Natural killer cell treated with Interleukin-12 subunit alpha and Interleukin-12 subunit beta and Interleukin-15 and Interleukin-18, amount 100 ng/mL, for 72 hours (primary cell): ENCODE results near the gene RMDN2. TPM values are rescaled to one million over a fixed set of nuclear protein-coding genes. Genes with fewer than 3 reads are reported as not detected.
A peak's percentile ranks its signal among the peaks of the same experiment; 100 is the strongest.
"Not testable (repeated sequence)": the region's sequence is repeated elsewhere in the genome, so short reads cannot be mapped to it uniquely, and the experiment has no call there.

ENCODE experiments used
- ATAC-seq, 2 donors: fragments of 150-1000 bp; cut with Tn5 transposase in 1 of 2; sonication (Bioruptor Pico), chemical (Tn5 transposase) in 1 of 2; 2 replicates each; pipeline ENCODE4 v1.10.0; 2021
- DNase-seq: peaks from one replicate; pipeline ENCODE4 v3.0.0; 2022; ENCODE audit warnings: low spot score
- H3K27ac Mint-ChIP-seq, 2 donors: 1 replicate in 1 of 2; 2 replicates in 1 of 2; pipeline ENCODE4 v1.8.0; 2022; ENCODE audit warnings: mixed read lengths in 2 of 2, mild to moderate bottlenecking in 1 of 2, moderate library complexity in 1 of 2
- H3K27me3 Mint-ChIP-seq, 2 donors: 1 replicate in 1 of 2; 2 replicates in 1 of 2; pipeline ENCODE4 v1.8.0; 2022; ENCODE audit warnings: mixed read lengths in 2 of 2
- H3K36me3 Mint-ChIP-seq: one replicate; pipeline ENCODE4 v1.8.0; 2022; ENCODE audit warnings: mixed read lengths
- H3K4me1 Mint-ChIP-seq, 2 donors: 1 replicate in 1 of 2; 2 replicates in 1 of 2; pipeline ENCODE4 v1.8.0; 2022; ENCODE audit warnings: low read depth in 2 of 2, mixed read lengths in 2 of 2, mild to moderate bottlenecking in 1 of 2
- H3K4me3 Mint-ChIP-seq: one replicate; pipeline ENCODE4 v1.8.0; 2022; ENCODE audit warnings: mixed read lengths
- H3K9me3 Mint-ChIP-seq: 2 replicates; pipeline ENCODE4 v1.8.0; 2022; ENCODE audit warnings: mixed read lengths
- total RNA-seq, 2 donors: library from RNA; stranded (reverse); gene quantifications; one replicate each; pipeline ENCODE4 v1.2.3, GENCODE V29; 2022

The RMDN2 gene
- total RNA-seq, 2 donors from 2014 or later = 3.2 to 5.5 TPM

DNA sequence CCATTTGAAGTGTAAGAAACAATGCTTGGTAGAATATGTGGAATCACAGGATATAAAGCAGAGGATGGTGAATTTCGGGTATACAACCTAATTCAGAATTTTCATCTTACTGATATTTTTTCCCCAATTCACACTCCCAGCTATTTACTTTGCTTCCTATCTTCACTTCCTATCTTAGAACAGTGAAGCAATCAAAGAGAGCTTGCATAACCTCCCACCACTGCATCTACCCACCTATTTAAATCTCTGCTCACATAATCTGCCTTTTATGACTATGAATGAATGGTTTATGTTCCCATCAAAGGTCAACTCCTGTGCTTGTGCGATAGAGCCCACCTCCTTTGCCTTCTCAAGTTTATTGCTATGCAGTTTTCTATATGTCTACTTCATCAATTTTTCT, 3.3 kb downstream of the RMDN2 start:
- Mint-ChIP-seq H3K36me3 (peaks cover 6% of the 10 kb centered on the region), H3K4me1 (peaks cover 9 to 12% of the 10 kb centered on the region in 2 donors), H3K27me3 (no peaks in the 10 kb centered on the region), H3K4me3 (no peak overlapping the region), H3K27ac (no peak overlapping the region), H3K9me3 (no peaks in the 10 kb centered on the region)
- no peak for ATAC-seq
- DNase-seq = no peak

DNA sequence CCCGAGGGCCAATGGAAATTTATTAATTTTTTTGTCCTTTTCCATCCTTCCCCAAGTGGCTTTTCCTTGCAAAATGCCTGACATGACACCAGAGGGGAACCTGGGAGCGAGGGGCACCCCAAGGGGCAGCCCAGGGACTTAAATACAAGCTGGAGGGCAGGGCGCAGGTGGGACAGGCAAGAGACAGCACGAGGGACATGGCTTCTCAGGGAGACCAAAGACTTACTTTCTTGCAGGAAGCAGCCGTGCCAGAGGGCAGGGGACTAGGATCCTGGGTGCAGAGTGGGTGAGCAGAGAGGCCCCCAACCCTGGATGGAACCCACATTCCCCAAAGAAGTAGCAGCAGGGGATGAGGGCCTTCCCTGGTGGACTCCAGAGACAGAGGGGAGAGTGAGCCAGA, 5.3 kb downstream of the RMDN2 start:
- not testable (repeated sequence) for H3K9me3 Mint-ChIP-seq, DNase-seq, H3K36me3 Mint-ChIP-seq, H3K27me3 Mint-ChIP-seq, H3K4me3 Mint-ChIP-seq, H3K27ac Mint-ChIP-seq, ATAC-seq
- H3K4me1 Mint-ChIP-seq = peaks cover 7 to 12% of the 10 kb centered on the region in 2 donors

DNA sequence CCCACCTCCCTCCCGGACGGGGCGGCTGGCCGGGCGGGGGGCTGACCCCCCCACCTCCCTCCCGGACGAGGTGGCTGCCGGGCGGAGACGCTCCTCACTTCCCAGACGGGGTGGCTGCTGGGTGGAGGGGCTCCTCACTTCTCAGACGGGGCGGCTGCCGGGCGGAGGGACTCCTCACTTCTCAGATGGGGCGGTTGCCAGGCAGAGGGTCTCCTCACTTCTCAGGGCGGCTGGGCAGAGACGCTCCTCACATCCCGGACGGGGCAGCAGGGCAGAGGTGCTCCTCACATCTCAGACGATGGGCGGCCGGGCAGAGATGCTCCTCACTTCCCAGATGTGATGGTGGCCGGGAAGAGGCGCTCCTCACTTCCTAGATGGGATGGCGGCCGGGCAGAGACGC, 7.8 kb downstream of the RMDN2 start:
- DNase-seq, ATAC-seq, H3K4me3 Mint-ChIP-seq, H3K36me3 Mint-ChIP-seq, H3K27ac Mint-ChIP-seq, H3K27me3 Mint-ChIP-seq, H3K9me3 Mint-ChIP-seq: not testable (repeated sequence)
- H3K4me1 Mint-ChIP-seq = peaks cover 25 to 26% of the 10 kb centered on the region in 2 donors

DNA sequence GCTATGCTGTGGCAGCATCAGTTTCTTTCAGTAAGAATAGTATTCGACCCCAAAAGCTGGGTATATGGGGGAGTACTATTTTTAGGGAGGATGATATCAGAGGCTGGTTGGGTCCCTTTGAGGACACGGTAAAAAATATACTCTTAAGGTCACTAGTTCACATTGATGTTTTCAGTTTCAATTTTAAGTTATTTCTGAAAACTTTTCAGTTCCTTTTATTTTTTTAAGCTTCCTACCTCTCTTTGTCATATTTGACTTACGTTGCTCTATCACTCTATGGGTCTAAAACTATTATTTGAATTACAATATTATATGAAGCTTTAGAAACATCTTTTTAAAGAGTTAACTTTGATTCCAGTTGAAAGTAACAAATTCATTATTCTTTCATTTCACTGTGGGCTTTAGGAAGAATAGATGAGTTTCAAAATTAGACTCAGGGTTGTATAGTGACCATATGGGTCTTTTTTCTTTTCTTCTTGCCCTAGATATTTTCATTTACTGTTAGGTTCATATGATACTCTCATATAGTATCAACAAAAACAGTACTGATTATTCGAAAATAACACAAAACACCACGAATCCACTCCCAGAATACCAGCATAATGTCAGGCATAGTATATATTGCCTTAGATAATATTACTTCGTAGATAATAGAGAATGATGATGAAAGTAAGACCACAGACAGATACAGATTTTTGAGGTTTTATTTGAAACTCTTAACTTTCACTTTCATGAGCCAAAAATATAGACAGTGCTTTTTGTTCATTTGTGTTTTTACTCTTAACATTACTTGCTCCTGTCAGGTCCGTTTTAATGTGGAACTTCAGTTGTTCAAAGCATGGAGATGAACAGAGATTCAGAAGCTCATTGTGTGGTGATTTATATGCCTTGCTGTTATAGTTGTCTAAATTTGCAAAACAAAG, 9.8 kb downstream of the RMDN2 start:
- H3K27ac Mint-ChIP-seq = peak overlapping the region in 1 of 2 donors; percentile 50
- ATAC-seq (no peak), DNase-seq (no peak)
- no peaks in the 10 kb centered on the region for H3K27me3 Mint-ChIP-seq
- peak overlapping the region; percentile 58 for H3K4me3 Mint-ChIP-seq
- H3K4me1 Mint-ChIP-seq = peaks cover 25 to 26% of the 10 kb centered on the region in 2 donors
- H3K9me3 Mint-ChIP-seq = peaks cover 11% of the 10 kb centered on the region
- peaks cover 23% of the 10 kb centered on the region for H3K36me3 Mint-ChIP-seq

DNA sequence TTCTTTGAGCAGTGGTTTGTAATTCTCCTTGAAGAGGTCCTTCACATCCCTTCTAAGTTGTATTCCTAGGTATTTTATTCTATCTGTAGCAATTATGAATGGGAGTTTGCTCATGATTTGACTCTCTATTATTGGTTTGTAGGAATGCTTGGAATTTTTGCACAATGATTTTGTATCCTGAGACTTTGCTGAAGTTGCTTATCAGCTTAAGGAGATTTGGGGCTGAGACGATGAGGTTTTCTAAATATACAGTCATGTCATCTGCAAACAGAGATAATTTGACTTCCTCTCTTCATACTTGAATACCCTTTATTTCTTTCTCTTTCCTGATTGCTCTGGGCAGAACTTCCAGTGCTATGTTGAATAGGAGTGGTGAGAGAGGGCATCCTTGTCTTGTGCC, 12.5 kb downstream of the RMDN2 start:
- not testable (repeated sequence) for DNase-seq, H3K4me3 Mint-ChIP-seq, H3K27me3 Mint-ChIP-seq, ATAC-seq, H3K27ac Mint-ChIP-seq
- Mint-ChIP-seq H3K9me3 (peaks cover 11% of the 10 kb centered on the region), H3K4me1 (peaks cover 28 to 31% of the 10 kb centered on the region in 2 donors), H3K36me3 (peaks cover 26% of the 10 kb centered on the region)

DNA sequence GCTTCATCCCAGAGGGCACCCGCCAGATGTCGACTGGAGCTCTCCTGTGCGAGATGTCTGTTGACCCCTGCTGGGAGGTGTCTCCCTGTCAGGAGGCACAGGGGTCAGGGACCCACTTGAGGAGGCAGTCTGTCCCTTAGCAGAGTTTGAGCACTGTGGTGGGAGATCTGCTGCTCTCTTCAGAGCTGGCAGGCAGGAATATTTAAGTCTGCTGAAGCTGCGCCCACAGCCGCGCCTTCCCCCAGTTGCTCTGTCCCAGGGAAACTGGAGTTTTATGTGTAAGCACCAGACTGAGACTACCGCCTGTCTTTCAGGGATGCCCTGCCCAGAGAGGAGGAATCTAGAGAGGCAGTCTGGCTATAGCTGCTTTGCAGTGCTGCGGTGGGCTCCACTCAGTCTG, 16.2 kb downstream of the RMDN2 start:
- not testable (repeated sequence) for H3K27me3 Mint-ChIP-seq, ATAC-seq, H3K4me3 Mint-ChIP-seq, H3K27ac Mint-ChIP-seq, DNase-seq
- Mint-ChIP-seq H3K36me3 (peaks cover 26% of the 10 kb centered on the region), H3K4me1 (peaks cover 14 to 15% of the 10 kb centered on the region in 2 donors), H3K9me3 (peaks cover 11% of the 10 kb centered on the region)

DNA sequence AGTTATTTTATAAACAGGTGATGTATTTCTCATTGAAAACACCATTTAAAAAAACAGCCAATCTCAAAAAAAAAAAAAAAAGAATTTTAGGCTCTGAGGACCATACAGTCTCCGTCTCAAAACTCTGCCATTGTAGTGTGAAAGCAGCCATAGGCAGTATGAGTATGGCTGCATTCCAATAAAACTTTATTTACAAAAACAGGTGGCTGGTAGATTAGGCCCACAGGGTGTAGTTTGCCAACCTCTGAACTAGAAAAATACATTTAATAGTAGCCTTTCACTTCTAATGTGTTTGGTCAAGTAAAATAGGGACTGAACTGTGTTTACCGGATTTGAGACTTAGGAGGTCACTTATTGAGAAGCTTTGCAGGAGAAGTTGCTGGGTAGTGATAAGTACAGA, 19.2 kb downstream of the RMDN2 start:
- DNase-seq (no peak), ATAC-seq (no peak)

DNA sequence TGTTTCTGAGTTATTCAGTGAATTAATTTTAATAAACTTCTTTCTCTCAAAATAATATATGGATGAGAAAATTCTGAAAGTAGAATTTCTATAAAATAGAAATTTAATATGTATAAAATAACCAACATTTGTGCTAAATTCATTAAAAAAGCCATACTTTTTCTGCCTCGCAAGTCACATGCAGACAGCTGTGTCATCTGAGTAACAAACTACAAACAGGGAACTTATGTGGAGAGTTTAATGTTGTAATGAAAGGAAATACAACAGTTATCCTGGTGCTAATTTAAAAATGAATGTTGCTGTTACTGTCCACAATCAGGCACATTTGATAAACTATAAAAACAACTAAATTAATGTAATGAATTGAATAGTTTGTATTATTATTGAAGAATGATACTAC, 22.2 kb downstream of the RMDN2 start:
- peaks cover 4% of the 10 kb centered on the region for H3K36me3 Mint-ChIP-seq
- no peaks in the 10 kb centered on the region for H3K27me3 Mint-ChIP-seq
- no peak for DNase-seq
- H3K27ac Mint-ChIP-seq = no peak overlapping the region
- peaks cover 0 to 7% of the 10 kb centered on the region in 2 donors for H3K4me1 Mint-ChIP-seq
- no peak overlapping the region for H3K4me3 Mint-ChIP-seq
- no peaks in the 10 kb centered on the region for H3K9me3 Mint-ChIP-seq
- no peak for ATAC-seq

More for the DNA sequence above, 19.2 kb downstream of the RMDN2 start:
- Mint-ChIP-seq H3K27ac (no peak overlapping the region), H3K27me3 (no peaks in the 10 kb centered on the region), H3K36me3 (peaks cover 14% of the 10 kb centered on the region), H3K4me3 (no peak overlapping the region), H3K9me3 (peaks cover 4% of the 10 kb centered on the region), H3K4me1 (peaks cover 5 to 13% of the 10 kb centered on the region in 2 donors)

DNA sequence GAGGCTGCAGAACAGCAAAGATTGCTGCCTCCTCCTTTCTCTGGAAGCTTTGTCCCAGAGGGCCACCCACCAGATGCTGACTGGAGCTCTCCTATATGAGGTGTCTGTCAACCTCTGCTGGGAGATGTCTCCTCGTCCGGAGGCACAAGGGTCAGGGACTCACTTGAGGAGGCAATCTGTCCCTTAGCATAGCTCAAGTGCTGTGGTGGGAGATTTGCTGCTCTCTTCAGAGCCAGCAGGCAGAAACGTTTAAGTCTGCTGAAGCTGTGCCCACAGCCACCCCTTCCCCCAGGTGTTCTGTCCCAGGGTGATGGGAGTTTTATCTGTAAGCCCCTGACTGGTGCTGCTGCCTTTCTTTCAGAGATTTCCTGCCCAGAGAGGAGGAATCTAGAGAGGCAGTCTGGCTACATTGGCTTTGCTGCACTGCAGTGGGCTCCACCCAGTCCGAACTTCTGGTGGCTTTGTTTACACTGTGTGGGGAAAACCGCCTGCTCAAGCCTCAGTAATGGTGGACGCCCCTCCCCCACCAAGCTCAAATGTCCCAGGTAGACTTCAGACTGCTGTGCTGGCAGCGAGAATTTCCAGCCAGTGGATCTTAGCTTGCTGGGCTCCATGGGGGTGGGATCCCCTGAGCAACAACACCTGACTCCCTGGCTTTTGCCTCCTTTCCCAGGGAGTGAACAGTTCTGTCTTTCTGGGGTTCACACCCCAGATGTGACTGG, 37.1 kb downstream of the RMDN2 start:
- H3K27ac Mint-ChIP-seq, H3K4me3 Mint-ChIP-seq, H3K9me3 Mint-ChIP-seq, ATAC-seq, H3K4me1 Mint-ChIP-seq, DNase-seq, H3K27me3 Mint-ChIP-seq: not testable (repeated sequence)
- peaks cover 24% of the 10 kb centered on the region for H3K36me3 Mint-ChIP-seq

DNA sequence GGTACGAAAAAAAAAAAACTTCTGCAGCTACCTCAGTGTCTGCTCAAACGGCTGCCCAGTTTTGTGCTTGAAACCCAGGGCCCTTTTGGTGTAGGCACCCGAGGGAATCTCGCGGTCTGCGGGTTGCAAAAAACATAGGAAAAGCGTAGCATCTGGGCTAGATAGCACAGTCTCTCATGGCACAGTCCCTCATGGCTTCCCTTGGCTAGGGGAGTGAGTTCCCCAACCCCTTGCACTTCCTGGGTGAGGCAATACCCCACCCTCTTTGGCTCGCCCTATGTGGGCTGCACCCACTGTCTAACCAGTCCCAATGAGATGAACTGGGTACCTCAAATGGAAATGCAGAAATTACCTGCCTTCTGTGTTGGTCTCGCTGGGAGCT, 37.6 kb downstream of the RMDN2 start:
- H3K36me3 Mint-ChIP-seq = peaks cover 24% of the 10 kb centered on the region
- not testable (repeated sequence) for ATAC-seq, H3K9me3 Mint-ChIP-seq, H3K27me3 Mint-ChIP-seq, DNase-seq, H3K4me3 Mint-ChIP-seq, H3K27ac Mint-ChIP-seq, H3K4me1 Mint-ChIP-seq

DNA sequence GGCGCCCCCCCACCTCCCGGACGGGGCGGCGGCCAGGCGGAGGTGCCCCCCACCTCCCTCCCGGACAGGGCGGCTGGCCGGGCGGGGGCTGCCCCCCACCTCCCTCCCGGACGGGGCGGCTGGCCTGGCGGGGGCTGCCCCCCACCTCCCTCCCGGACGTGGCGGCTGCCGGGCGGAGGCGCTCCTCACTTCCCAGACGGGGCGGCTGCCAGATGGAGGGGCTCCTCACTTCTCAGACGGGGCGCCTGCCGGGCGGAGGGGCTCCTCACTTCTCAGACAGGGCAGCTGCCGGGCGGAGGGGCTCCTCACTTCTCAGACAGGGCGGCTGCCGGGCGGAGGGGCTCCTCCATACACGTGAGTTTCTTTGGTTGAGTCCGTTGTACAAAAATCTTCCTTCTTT, 38.8 kb downstream of the RMDN2 start:
- not testable (repeated sequence) for H3K9me3 Mint-ChIP-seq, H3K27ac Mint-ChIP-seq, DNase-seq, H3K27me3 Mint-ChIP-seq, ATAC-seq, H3K4me3 Mint-ChIP-seq, H3K4me1 Mint-ChIP-seq
- H3K36me3 Mint-ChIP-seq = peaks cover 24% of the 10 kb centered on the region

DNA sequence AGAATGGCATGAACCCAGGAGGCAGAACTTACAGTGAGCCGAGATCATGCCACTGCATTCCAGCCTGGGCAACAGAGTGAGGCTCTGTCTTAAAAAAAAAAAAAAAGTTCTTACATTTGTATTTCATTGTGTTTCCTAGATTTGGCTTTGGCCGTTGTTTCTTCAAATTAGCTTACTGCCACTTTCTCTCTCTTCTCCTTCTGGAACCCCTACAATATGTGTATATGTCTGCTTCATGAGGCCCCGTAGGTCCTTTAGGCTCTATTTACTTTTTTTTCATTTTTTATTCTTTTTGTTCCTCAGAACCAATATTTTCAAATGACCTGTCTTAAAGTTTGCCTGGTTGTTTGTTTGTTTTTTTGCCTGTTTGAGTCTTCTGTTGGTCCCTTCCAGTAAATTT, 41.2 kb downstream of the RMDN2 start:
- Mint-ChIP-seq H3K4me3 (no peak overlapping the region), H3K9me3 (no peaks in the 10 kb centered on the region), H3K27ac (no peak overlapping the region), H3K27me3 (peaks cover 0 to 6% of the 10 kb centered on the region in 2 donors), H3K36me3 (peaks cover 9% of the 10 kb centered on the region), H3K4me1 (peaks cover 0 to 4% of the 10 kb centered on the region in 2 donors)
- DNase-seq (no peak), ATAC-seq (no peak)

DNA sequence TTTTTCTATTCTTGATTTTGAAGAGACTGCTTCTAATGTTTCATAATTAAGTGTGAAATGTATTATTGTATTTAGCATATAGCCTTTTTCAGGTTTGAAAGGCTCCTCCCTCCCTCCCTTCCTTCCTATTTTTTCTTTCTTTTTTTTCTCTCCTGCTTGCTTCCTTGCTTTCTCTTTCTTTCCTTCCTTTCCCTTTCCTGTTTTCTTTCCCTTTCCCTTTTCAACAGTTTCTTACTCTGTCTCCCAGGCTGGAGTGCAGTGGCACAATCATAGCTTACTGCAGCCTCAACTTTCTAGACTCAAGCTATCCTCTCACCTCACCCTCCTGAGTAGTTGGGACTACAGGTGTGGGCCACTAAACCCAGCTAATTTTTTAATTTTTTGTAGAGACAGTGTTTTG, 44.6 kb downstream of the RMDN2 start:
- Mint-ChIP-seq H3K27me3 (peaks cover 4 to 6% of the 10 kb centered on the region in 2 donors), H3K4me3 (no peak overlapping the region), H3K36me3 (peaks cover 9% of the 10 kb centered on the region), H3K9me3 (no peaks in the 10 kb centered on the region), H3K4me1 (peaks cover 4% of the 10 kb centered on the region in 2 donors), H3K27ac (no peak overlapping the region)
- ATAC-seq (no peak), DNase-seq (no peak)

DNA sequence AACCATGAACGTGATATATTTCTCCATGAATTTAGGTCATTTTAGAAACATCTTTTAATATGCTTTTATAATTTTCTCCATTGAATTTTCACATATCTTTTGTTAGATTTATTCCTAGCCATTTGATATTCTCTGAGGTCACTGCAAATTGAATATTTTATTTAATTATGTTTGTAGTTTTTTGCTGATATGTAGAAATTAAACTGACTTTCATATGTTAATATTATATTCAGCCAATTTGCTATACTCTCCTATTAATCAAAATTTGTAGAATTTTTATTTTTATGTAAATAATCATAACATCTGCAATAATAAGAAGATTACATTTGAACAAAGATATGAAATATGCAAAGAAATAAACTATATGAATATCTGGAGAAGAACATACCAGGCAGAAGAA, 46.9 kb downstream of the RMDN2 start:
- Mint-ChIP-seq H3K27me3 (peaks cover 4 to 6% of the 10 kb centered on the region in 2 donors), H3K4me3 (no peak overlapping the region), H3K9me3 (no peaks in the 10 kb centered on the region), H3K27ac (no peak overlapping the region), H3K36me3 (peaks cover under 1% of the 10 kb centered on the region), H3K4me1 (peaks cover 10 to 14% of the 10 kb centered on the region in 2 donors)
- DNase-seq (no peak), ATAC-seq (no peak)
